Prostate gland (tissue), 2 donors: ENCODE data around the gene FBRSL1. TPM values are rescaled to one million over a fixed set of nuclear protein-coding genes. Genes with fewer than 3 reads are reported as not detected.

Experiments
- DNase-seq: peaks from one replicate; pipeline ENCODE4 v3.0.0-alpha.2; 2019; ENCODE audit warnings: low spot score
- H3K27ac ChIP-seq, 2 donors: fragments of 200-600 bp; sonication (generic); 2 replicates each; pipeline ENCODE4 v1.5.1; 2017 to 2019
- H3K27me3 ChIP-seq: fragments of 200-600 bp; sonication (generic); replicated peaks from 2 replicates; pipeline ENCODE4 v1.5.1; 2019; ENCODE audit not compliant: insufficient read depth
- H3K36me3 ChIP-seq, 2 donors: fragments of 200-600 bp; sonication (generic); 1 replicate in 1 of 2; 2 replicates in 1 of 2; pipeline versions ENCODE4 v1.5.1 to v1.8.1; 2017 to 2019
- H3K4me1 ChIP-seq: fragments of 200-600 bp; sonication (generic); replicated peaks from 2 replicates; pipeline ENCODE4 v1.5.1; 2019
- H3K4me3 ChIP-seq, 2 donors: fragments of 200-600 bp; sonication (generic); 2 replicates each; pipeline ENCODE4 v1.5.1; 2017 to 2019
- H3K9me3 ChIP-seq: fragments of 200-600 bp; sonication (generic); 2 replicates; pipeline ENCODE4 v1.5.1; 2017
- CTCF ChIP-seq, 4 experiments: fragments of 200-600 bp in 2 of 4; fragments of 450-650 bp in 2 of 4; sonication (generic) in 2 of 4; IDR thresholded peaks; 1 replicate in 3 of 4; 2 replicates in 1 of 4; pipeline ENCODE4 v1.5.1; 2016 to 2019; ENCODE audit warnings: antibody characterized with exemption in 4 of 4, mild to moderate bottlenecking in 2 of 4, moderate library complexity in 2 of 4
- POLR2A ChIP-seq: fragments of 450-650 bp; IDR thresholded peaks from one replicate; pipeline ENCODE4 v1.6.1; 2016; ENCODE audit warnings: antibody characterized with exemption, mild to moderate bottlenecking
- POLR2AphosphoS5 ChIP-seq: sonication (generic); formaldehyde crosslinking; IDR thresholded peaks from one replicate; pipeline ENCODE4 v1.6.1; 2017; ENCODE audit warnings: antibody characterized with exemption
- WGBS: methylation state at CpG from one replicate; pipeline ENCODE4 v1.1.5; 2018; 5-methylcytosine and 5-hydroxymethylcytosine counted together
- intact Hi-C: fragments of 100-400 bp; cut with DNase I; formaldehyde crosslinking; loops from one replicate; pipeline ENCODE4 v1.14.2; 2022
- total RNA-seq, 2 donors: library from RNA; depleted of rRNA; stranded (reverse); fragments of >200 nt; gene quantifications; one replicate each; pipeline ENCODE4 v1.1.0, GENCODE V29; 2016

The FBRSL1 gene
- total RNA-seq, 2 donors from 2014 or later = 34.2 to 69.2 TPM

- no peaks in the 10 kb centered on the region for H3K9me3 ChIP-seq
- H3K4me1 ChIP-seq = peaks cover 14% of the 10 kb centered on the region
- H3K36me3 ChIP-seq = no peaks in the 10 kb centered on the region
- no peak overlapping the region for H3K27ac ChIP-seq
- 79% methylated on average over 24 of the region's 43 CpGs for WGBS
- intact Hi-C loops = loop anchor here (10.0 kb wide), 1 partner anchor 370 kb away; no protein-coding TSS in a partner anchor
- H3K4me3 ChIP-seq = no peak overlapping the region
- DNase-seq = no peak
- H3K27me3 ChIP-seq = no peaks in the 10 kb centered on the region
- TF ChIP-seq POLR2AphosphoS5 = no peak
- no peak for TF ChIP-seq POLR2A
- no peak for TF ChIP-seq CTCF (IDR thresholded peaks at IDR 0.05)
Observed at GRCh38 chr12:132525011-132525832, 35.3 kb downstream of the FBRSL1 start.

- Histone ChIP-seq H3K36me3 (no peaks in the 10 kb centered on the region), H3K4me1 (peaks cover 14% of the 10 kb centered on the region), H3K27me3 (no peaks in the 10 kb centered on the region), H3K9me3 (no peaks in the 10 kb centered on the region), H3K27ac (no peak overlapping the region), H3K4me3 (no peak overlapping the region)
- no peak for DNase-seq
- intact Hi-C loops = loop anchor here (10.0 kb wide), 1 partner anchor 371 kb away; no protein-coding TSS in a partner anchor
- TF ChIP-seq POLR2A (no peak), CTCF (IDR thresholded peaks at IDR 0.05) (no peak), POLR2AphosphoS5 (no peak)
- WGBS = 85% methylated on average over 13 of the region's 28 CpGs
Observed at GRCh38 chr12:132525833-132526455, 36.0 kb downstream of the FBRSL1 start.

GRCh38 chr12:132527186-132527882 is 37.4 kb downstream of the FBRSL1 start:
- Histone ChIP-seq H3K27me3 (no peaks in the 10 kb centered on the region), H3K9me3 (no peaks in the 10 kb centered on the region), H3K4me3 (no peak overlapping the region), H3K4me1 (peaks cover 14% of the 10 kb centered on the region), H3K36me3 (no peaks in the 10 kb centered on the region), H3K27ac (no peak overlapping the region)
- TF ChIP-seq POLR2AphosphoS5 (no peak), POLR2A (no peak), CTCF (IDR thresholded peaks at IDR 0.05) (no peak)
- intact Hi-C loops = loop anchor here (10.0 kb wide), 1 partner anchor 373 kb away; no protein-coding TSS in a partner anchor
- WGBS = 92% methylated on average over 25 of the region's 25 CpGs
- DNase-seq = no peak

GRCh38 chr12:132527883-132528264 is 37.9 kb downstream of the FBRSL1 start:
- Histone ChIP-seq H3K36me3 (no peaks in the 10 kb centered on the region), H3K4me3 (no peak overlapping the region), H3K9me3 (no peaks in the 10 kb centered on the region), H3K27me3 (no peaks in the 10 kb centered on the region), H3K27ac (no peak overlapping the region), H3K4me1 (peaks cover 14% of the 10 kb centered on the region)
- TF ChIP-seq CTCF (IDR thresholded peaks at IDR 0.05) = no peak
- TF ChIP-seq POLR2AphosphoS5 = no peak
- no peak for TF ChIP-seq POLR2A
- intact Hi-C loops = loop anchor here (10.0 kb wide), 1 partner anchor 373 kb away; no protein-coding TSS in a partner anchor
- no peak for DNase-seq
- WGBS = 94% methylated on average over 11 of the region's 11 CpGs
